WTC11 (cell line): ENCODE data around the gene FGF11.

Experiments used
- ATF2 ChIP-seq: sonication (generic); formaldehyde crosslinking; IDR thresholded peaks from 2 replicates; pipeline ENCODE4 v1.8.1; 2022; ENCODE audit warnings: low read depth, missing genetic modification reagents, borderline replicate concordance
- CBFB ChIP-seq: sonication (generic); formaldehyde crosslinking; IDR thresholded peaks from 2 replicates; pipeline ENCODE4 v1.8.1; 2022; ENCODE audit warnings: mild to moderate bottlenecking, low read depth, missing genetic modification reagents
- CTCF ChIP-seq: fragments of 200-600 bp; IDR thresholded peaks from 2 replicates; pipeline ENCODE4 v1.8.0; 2022; ENCODE audit warnings: antibody characterized with exemption
- FOXJ3 ChIP-seq: sonication (generic); formaldehyde crosslinking; IDR thresholded peaks from 2 replicates; pipeline ENCODE4 v1.9.0; 2021; ENCODE audit warnings: missing genetic modification reagents, mild to moderate bottlenecking, borderline replicate concordance
- ZNF219 ChIP-seq: sonication (generic); formaldehyde crosslinking; IDR thresholded peaks from 2 replicates; pipeline ENCODE4 v1.8.0; 2023; ENCODE audit warnings: missing genetic modification reagents, mild to moderate bottlenecking, borderline replicate concordance

GRCh38 chr17:7466318-7466638 is 27.0 kb downstream of the FGF11 start:
- TF ChIP-seq ATF2 (CRISPR knock-in tag) (no peak), CBFB (CRISPR knock-in tag) (no peak), CTCF (no peak), FOXJ3 (CRISPR knock-in tag) (no peak), ZNF219 (no peak)
